Spleen (tissue), 7 donors: ENCODE measurements around the gene EYA2.

Experiments used
- POLR2A ChIP-seq, 3 donors: fragments of 450-650 bp; IDR thresholded peaks; one replicate each; pipeline ENCODE4 v1.5.1; 2017; ENCODE audit warnings: antibody characterized with exemption in 3 of 3, mild to moderate bottlenecking in 1 of 3
- POLR2AphosphoS5 ChIP-seq, 3 donors: sonication (generic); formaldehyde crosslinking; IDR thresholded peaks; one replicate each; pipeline ENCODE4 v1.5.1; 2017; ENCODE audit warnings: antibody characterized with exemption in 3 of 3
- TF ChIP-seq, protein P1 (sequence below), 11 experiments: fragments of 200-600 bp in 7 of 11; fragments of 450-650 bp in 4 of 11; sonication (generic) in 4 of 11; IDR thresholded peaks in 8 of 11; conservative IDR thresholded peaks in 3 of 11; 1 replicate in 7 of 11; 2 replicates in 4 of 11; pipeline versions ENCODE4 v1.4.0 to v1.8.0; 2016 to 2021; ENCODE audit warnings: antibody characterized with exemption in 11 of 11, inconsistent platforms in 4 of 11, mild to moderate bottlenecking in 1 of 11
- donor health status: DM: no; HTN: no; CAD: no; lungs with moderate emphysema.
- donor health status: DM: no; HTN: no; CAD: no.
- donor health status: DM: no; HTN: no; CAD: no.

DNA sequence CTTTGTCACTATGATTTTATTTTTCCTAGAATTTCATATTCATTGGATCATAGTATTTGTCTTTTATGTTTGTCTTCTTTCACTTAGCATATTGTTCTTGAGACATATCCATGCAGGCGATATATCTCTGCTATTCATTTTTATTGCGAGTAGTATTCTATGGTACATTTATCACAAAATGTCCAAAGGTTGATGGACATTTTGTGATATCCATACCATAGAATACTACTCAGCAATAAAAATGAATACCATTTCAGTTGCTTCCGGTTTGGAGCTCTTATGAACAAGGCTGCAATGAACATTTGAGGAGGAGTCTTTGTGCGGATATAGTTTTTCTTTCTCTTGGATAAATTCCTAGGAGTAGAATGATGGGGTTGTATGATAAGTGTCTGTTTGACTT lies 28.8 kb upstream of the EYA2 start:
- TF ChIP-seq POLR2A (IDR thresholded peaks at IDR 0.05) (no peak), POLR2AphosphoS5 (IDR thresholded peaks at IDR 0.05) (no peak)
- TF ChIP-seq, protein P1, sequence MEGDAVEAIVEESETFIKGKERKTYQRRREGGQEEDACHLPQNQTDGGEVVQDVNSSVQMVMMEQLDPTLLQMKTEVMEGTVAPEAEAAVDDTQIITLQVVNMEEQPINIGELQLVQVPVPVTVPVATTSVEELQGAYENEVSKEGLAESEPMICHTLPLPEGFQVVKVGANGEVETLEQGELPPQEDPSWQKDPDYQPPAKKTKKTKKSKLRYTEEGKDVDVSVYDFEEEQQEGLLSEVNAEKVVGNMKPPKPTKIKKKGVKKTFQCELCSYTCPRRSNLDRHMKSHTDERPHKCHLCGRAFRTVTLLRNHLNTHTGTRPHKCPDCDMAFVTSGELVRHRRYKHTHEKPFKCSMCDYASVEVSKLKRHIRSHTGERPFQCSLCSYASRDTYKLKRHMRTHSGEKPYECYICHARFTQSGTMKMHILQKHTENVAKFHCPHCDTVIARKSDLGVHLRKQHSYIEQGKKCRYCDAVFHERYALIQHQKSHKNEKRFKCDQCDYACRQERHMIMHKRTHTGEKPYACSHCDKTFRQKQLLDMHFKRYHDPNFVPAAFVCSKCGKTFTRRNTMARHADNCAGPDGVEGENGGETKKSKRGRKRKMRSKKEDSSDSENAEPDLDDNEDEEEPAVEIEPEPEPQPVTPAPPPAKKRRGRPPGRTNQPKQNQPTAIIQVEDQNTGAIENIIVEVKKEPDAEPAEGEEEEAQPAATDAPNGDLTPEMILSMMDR (IDR thresholded peaks at IDR 0.05 in 8 of 11, conservative IDR thresholded peaks at IDR 0.05 in 3 of 11), result no peak
